ENCODE measurements around the gene GOLM1.

DNA sequence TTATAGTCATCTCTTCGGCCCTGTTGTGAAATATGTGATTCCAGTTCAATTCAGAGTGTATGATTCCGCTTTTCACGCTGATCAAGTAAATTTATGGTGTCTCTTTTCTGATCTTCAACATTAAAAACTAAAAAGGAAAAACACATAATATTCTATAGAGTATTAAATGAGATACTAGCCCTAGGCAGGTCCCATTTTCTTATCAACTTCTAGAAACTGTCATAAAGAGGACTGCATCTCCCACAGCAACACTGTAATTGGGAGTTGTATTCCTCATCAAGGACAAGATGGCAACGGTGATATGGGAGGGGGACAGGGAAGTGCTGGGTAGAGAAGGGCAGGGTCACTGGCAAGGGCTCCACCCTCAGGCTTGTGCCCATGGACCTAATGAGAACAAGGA, 71.6 kb downstream of the GOLM1 start:
- TF ChIP-seq EZH2 (IDR thresholded peaks at IDR 0.05; ENCODE audit: insufficient read depth, poor library complexity, severe bottlenecking) (no peak), EZH2phosphoT487 (IDR thresholded peaks at IDR 0.05; ENCODE audit: insufficient read depth, low read depth) (no peak)
